H1 (cell line): Measurements from ENCODE around the gene NUTM1. TPM values are rescaled to one million over a fixed set of nuclear protein-coding genes. Genes with fewer than 3 reads are reported as not detected.
"Not testable (repeated sequence)": the region's sequence is repeated elsewhere in the genome, so short reads cannot be mapped to it uniquely, and the experiment has no call there.

ENCODE experiments used
- CTCF ChIA-PET: fragments of 300-600 bp; sonication (Branson Sonifier 250); formaldehyde crosslinking; loops from one replicate; lab custom pipeline; 2021; ENCODE audit not compliant: partially characterized antibody; lab: Charles Lee
- POLR2A ChIA-PET: fragments of 300-600 bp; sonication (Branson Sonifier 250); formaldehyde crosslinking; loops from one replicate; lab custom pipeline; 2021; ENCODE audit warnings: inconsistent platforms; ENCODE audit not compliant: partially characterized antibody; lab: Charles Lee
- DNase-seq, 2 experiments: peaks; one replicate each; pipeline versions ENCODE4 v3.0.0 to v3.0.0-alpha.2; 2010 to 2022; ENCODE audit warnings: low spot score in 2 of 2, low read depth in 1 of 2, mixed read lengths in 1 of 2
- FAIRE-seq: peaks from 2 replicates; lab custom pipeline; 2011; peaks lifted over from hg19 to GRCh38; lab: Jason Lieb, UNC
- H2AFZ ChIP-seq: 2 replicates; pipeline ENCODE4 v1.8.1; 2012; ENCODE audit warnings: low read length, inconsistent platforms
- H2AK5ac ChIP-seq: 2 replicates; pipeline ENCODE4 v1.6.1; 2013; ENCODE audit warnings: low read depth, low read length
- H2BK120ac ChIP-seq: replicated peaks from 2 replicates; pipeline ENCODE3; 2013; ENCODE audit warnings: low read depth, low read length, inconsistent platforms
- H2BK12ac ChIP-seq: 2 replicates; pipeline ENCODE4 v1.6.1; 2013; ENCODE audit warnings: low read depth, low read length
- H2BK15ac ChIP-seq: 2 replicates; pipeline ENCODE4 v1.6.1; 2013; ENCODE audit warnings: low read length
- H2BK20ac ChIP-seq: 2 replicates; pipeline ENCODE4 v1.6.1; 2013; ENCODE audit warnings: low read length
- H2BK5ac ChIP-seq: 2 replicates; pipeline ENCODE4 v1.6.1; 2013; ENCODE audit warnings: low read depth, low read length
- H3K14ac ChIP-seq: 2 replicates; pipeline ENCODE4 v1.6.1; 2013; ENCODE audit warnings: inconsistent platforms; ENCODE audit not compliant: insufficient read length
- H3K18ac ChIP-seq: 2 replicates; pipeline ENCODE4 v1.6.1; 2013; ENCODE audit warnings: low read length; ENCODE audit errors: extremely low read depth
- H3K23ac ChIP-seq: 2 replicates; pipeline ENCODE4 v1.6.1; 2013; ENCODE audit warnings: inconsistent platforms; ENCODE audit not compliant: insufficient read length
- H3K23me2 ChIP-seq: 2 replicates; pipeline ENCODE4 v1.6.1; 2013; ENCODE audit warnings: low read depth, low read length
- H3K27ac ChIP-seq: 2 replicates; pipeline ENCODE4 v1.6.1; 2011; ENCODE audit warnings: low read depth, low read length, inconsistent platforms
- H3K27me3 ChIP-seq, 4 experiments: replicated peaks in 1 of 4; 1 replicate in 1 of 4; 2 replicates in 3 of 4; pipeline versions ENCODE4 v1.6.1 to v1.8.1; 2011 to 2013; ENCODE audit warnings: low read length in 3 of 4, mild to moderate bottlenecking in 3 of 4, inconsistent platforms in 2 of 4, mixed read lengths in 2 of 4, moderate library complexity in 1 of 4; ENCODE audit not compliant: control insufficient read depth in 3 of 4, insufficient read depth in 3 of 4; ENCODE audit errors: extremely low read depth in 1 of 4
- H3K36me3 ChIP-seq, 4 experiments: 2 replicates each; pipeline versions ENCODE4 v1.6.1 to v1.8.1; 2011 to 2013; ENCODE audit warnings: mild to moderate bottlenecking in 4 of 4, low read length in 3 of 4, moderate library complexity in 2 of 4, control low read depth in 1 of 4, inconsistent platforms in 1 of 4; ENCODE audit not compliant: insufficient read depth in 4 of 4, control insufficient read depth in 2 of 4
- H3K4ac ChIP-seq: replicated peaks from 2 replicates; pipeline ENCODE3; 2013; ENCODE audit warnings: low read length, low read depth, mixed read lengths, inconsistent platforms; ENCODE audit not compliant: insufficient read length
- H3K4me1 ChIP-seq, 4 experiments: replicated peaks in 1 of 4; 1 replicate in 1 of 4; 2 replicates in 3 of 4; pipeline versions ENCODE4 v1.6.1 to v1.8.1; 2011 to 2013; ENCODE audit warnings: low read length in 3 of 4, inconsistent platforms in 2 of 4, mixed read lengths in 1 of 4; ENCODE audit not compliant: insufficient read depth in 4 of 4, control insufficient read depth in 3 of 4
- H3K4me2 ChIP-seq, 2 experiments: 2 replicates each; pipeline versions ENCODE4 v1.6.1 to v1.8.1; 2011 to 2013; ENCODE audit warnings: low read depth in 2 of 2, low read length in 2 of 2, control low read depth in 1 of 2, inconsistent platforms in 1 of 2, mild to moderate bottlenecking in 1 of 2; ENCODE audit not compliant: insufficient read depth in 1 of 2
- H3K4me3 ChIP-seq, 4 experiments: fragments of 200-600, 300-600 bp in 1 of 4; sonication (generic), shearing (Covaris generic), sonication (Bioruptor Twin) in 1 of 4; 2 replicates each; pipeline versions ENCODE4 v1.5.1 to v1.8.1; 2011 to 2016; ENCODE audit warnings: low read length in 4 of 4, low read depth in 3 of 4, control low read depth in 2 of 4, inconsistent platforms in 2 of 4, mild to moderate bottlenecking in 2 of 4, mixed read lengths in 1 of 4, moderate library complexity in 1 of 4; ENCODE audit not compliant: insufficient read depth in 2 of 4; ENCODE audit errors: extremely low read depth in 1 of 4
- H3K56ac ChIP-seq: replicated peaks from 2 replicates; pipeline ENCODE3; 2013; ENCODE audit warnings: low read depth, mild to moderate bottlenecking, mixed read lengths, low read length, inconsistent platforms; ENCODE audit not compliant: insufficient read length
- H3K79me1 ChIP-seq: 2 replicates; pipeline ENCODE4 v1.6.1; 2013; ENCODE audit warnings: low read depth, low read length, control low read depth
- H3K79me2 ChIP-seq, 2 experiments: 2 replicates each; pipeline versions ENCODE4 v1.6.1 to v1.8.1; 2012 to 2013; ENCODE audit warnings: low read length in 2 of 2, mild to moderate bottlenecking in 2 of 2, inconsistent platforms in 1 of 2; ENCODE audit not compliant: insufficient read depth in 2 of 2, control insufficient read depth in 1 of 2
- H3K9ac ChIP-seq, 4 experiments: replicated peaks in 1 of 4; 1 replicate in 1 of 4; 2 replicates in 3 of 4; pipeline versions ENCODE4 v1.6.1 to v1.8.1; 2011 to 2013; ENCODE audit warnings: low read depth in 3 of 4, low read length in 3 of 4, control low read depth in 2 of 4, mild to moderate bottlenecking in 2 of 4, moderate library complexity in 2 of 4, inconsistent platforms in 1 of 4; ENCODE audit errors: extremely low read depth in 1 of 4
- H3K9me3 ChIP-seq, 2 experiments: 2 replicates each; pipeline versions ENCODE4 v1.6.1 to v1.8.1; 2012 to 2013; ENCODE audit warnings: mild to moderate bottlenecking in 2 of 2, moderate library complexity in 2 of 2, control low read depth in 1 of 2, inconsistent platforms in 1 of 2, low read depth in 1 of 2, low read length in 1 of 2, mixed read lengths in 1 of 2; ENCODE audit not compliant: insufficient read depth in 2 of 2
- H4K20me1 ChIP-seq, 2 experiments: replicated peaks in 1 of 2; 2 replicates each; pipeline versions ENCODE3 to v1.8.1; 2011 to 2013; ENCODE audit warnings: inconsistent platforms in 2 of 2, low read length in 2 of 2, mild to moderate bottlenecking in 1 of 2; ENCODE audit not compliant: insufficient read depth in 2 of 2, control insufficient read depth in 1 of 2
- H4K5ac ChIP-seq: 2 replicates; pipeline ENCODE4 v1.6.1; 2013; ENCODE audit warnings: low read length, low read depth, mixed read lengths, inconsistent platforms; ENCODE audit not compliant: insufficient read length
- H4K8ac ChIP-seq: 2 replicates; pipeline ENCODE4 v1.8.0; 2013; ENCODE audit warnings: mild to moderate bottlenecking, moderate library complexity, low read length, inconsistent platforms; ENCODE audit not compliant: insufficient read depth; ENCODE audit errors: extremely low read depth
- H4K91ac ChIP-seq: replicated peaks from 2 replicates; pipeline ENCODE3; 2013; ENCODE audit warnings: low read length, mixed read lengths, inconsistent platforms; ENCODE audit not compliant: insufficient read length
- BCL11A ChIP-seq, 2 experiments: IDR thresholded peaks; one replicate each; pipeline ENCODE4 v1.6.1; 2011; ENCODE audit warnings: low read depth in 2 of 2, low read length in 2 of 2, mild to moderate bottlenecking in 2 of 2
- GABPA ChIP-seq: IDR thresholded peaks from 2 replicates; pipeline ENCODE4 v1.6.1; 2011; ENCODE audit warnings: mild to moderate bottlenecking, low read length, moderate library complexity, borderline replicate concordance; ENCODE audit not compliant: insufficient read depth
- HDAC6 ChIP-seq: IDR thresholded peaks from one replicate; pipeline ENCODE4 v1.7.1; 2012; ENCODE audit warnings: low read depth, mild to moderate bottlenecking, inconsistent platforms, low read length, moderate library complexity
- RAD21 ChIP-seq, 2 experiments: IDR thresholded peaks in 1 of 2; conservative IDR thresholded peaks in 1 of 2; 2 replicates each; pipeline ENCODE4 v1.6.1; 2011; ENCODE audit warnings: low read depth in 2 of 2, low read length in 2 of 2, improper control_type of control experiment in 1 of 2, inconsistent platforms in 1 of 2, mild to moderate bottlenecking in 1 of 2, moderate library complexity in 1 of 2
- RBBP5 ChIP-seq: IDR thresholded peaks from 2 replicates; pipeline ENCODE4 v1.7.1; 2012; ENCODE audit warnings: low read depth, mild to moderate bottlenecking, inconsistent platforms, low read length, moderate library complexity, borderline replicate concordance
- SIX5 ChIP-seq: IDR thresholded peaks from 2 replicates; pipeline ENCODE4 v1.6.1; 2011; ENCODE audit warnings: mild to moderate bottlenecking, low read depth, low read length
- TCF12 ChIP-seq: IDR thresholded peaks from 2 replicates; pipeline ENCODE4 v1.6.1; 2011; ENCODE audit warnings: low read depth, mild to moderate bottlenecking, low read length
- WGBS, 2 experiments: shearing (Covaris generic) in 1 of 2; methylation state at CpG; one replicate each; pipeline versions ENCODE4 v1.1.6 to v1.1.7; 2013 to 2015; ENCODE audit warnings: low lambda C conversion rate in 2 of 2, mixed read lengths in 2 of 2, inconsistent platforms in 1 of 2, low coverage in 1 of 2, missing lambda C conversion rate in 1 of 2; ENCODE audit not compliant: insufficient replicate concordance in 2 of 2, insufficient coverage in 1 of 2, insufficient read length in 1 of 2; ENCODE audit errors: extremely low coverage in 1 of 2, missing lambda C conversion rate in 1 of 2; 5-methylcytosine and 5-hydroxymethylcytosine counted together
- polyA plus RNA-seq, 7 experiments: library from polyadenylated mRNA; depleted of rRNA in 3 of 7; stranded (reverse) in 5 of 7; unstranded in 2 of 7; fragments of >200 nt in 5 of 7; fragments of 200-250 nt in 2 of 7; gene quantifications; 1 replicate in 5 of 7; 2 replicates in 1 of 7; 4 replicates in 1 of 7; pipeline versions ENCODE4 v1.2.1 to v1.2.3, GENCODE V29; 2011 to 2013; ENCODE audit warnings: missing spikeins in 2 of 7, mixed read lengths in 2 of 7
- total RNA-seq: library from RNA; stranded (reverse); fragmentation: NEBNext Ultra II Directional; extraction: Animal tissue kit (Norgen Biotek cat#: 25700); gene quantifications from 2 replicates; pipeline ENCODE4 v1.2.1, GENCODE V29; 2021

NUTM1 gene
- total and polyA plus RNA-seq, 2 of the 8 experiments (the other 6 are each of a cell fraction or from before 2014, with no cell fraction given): 0.39 to 0.60 TPM

DNA sequence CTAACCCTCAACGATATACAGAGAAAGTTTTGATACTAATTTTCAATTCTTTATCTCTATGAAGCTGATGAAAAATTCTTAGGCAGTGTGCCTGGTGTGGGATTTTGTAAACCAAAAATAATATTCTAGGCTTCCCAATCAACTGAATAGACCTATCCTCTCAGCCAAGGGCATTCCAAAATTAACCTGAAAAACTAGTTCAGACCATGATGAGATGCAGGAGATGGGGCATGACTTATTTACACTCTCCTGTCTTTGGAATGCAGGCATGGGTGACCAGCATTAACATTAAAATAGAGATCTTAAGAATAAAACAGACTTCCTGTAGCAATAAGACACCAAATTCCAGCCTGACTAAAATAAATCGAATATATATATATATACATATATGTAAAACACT, 31.7 kb downstream of the NUTM1 start (continued):
- TF ChIP-seq BCL11A (IDR thresholded peaks at IDR 0.05; ENCODE audit: low read depth in 2 of 2, low read length in 2 of 2) (no peak), SIX5 (no peak), GABPA (no peak), RBBP5 (no peak), TCF12 (no peak), HDAC6 (no peak), RAD21 (IDR thresholded peaks at IDR 0.05 in 1 of 2, conservative IDR thresholded peaks at IDR 0.05 in 1 of 2; ENCODE audit: low read depth in 2 of 2, low read length in 2 of 2) (no peak)

DNA sequence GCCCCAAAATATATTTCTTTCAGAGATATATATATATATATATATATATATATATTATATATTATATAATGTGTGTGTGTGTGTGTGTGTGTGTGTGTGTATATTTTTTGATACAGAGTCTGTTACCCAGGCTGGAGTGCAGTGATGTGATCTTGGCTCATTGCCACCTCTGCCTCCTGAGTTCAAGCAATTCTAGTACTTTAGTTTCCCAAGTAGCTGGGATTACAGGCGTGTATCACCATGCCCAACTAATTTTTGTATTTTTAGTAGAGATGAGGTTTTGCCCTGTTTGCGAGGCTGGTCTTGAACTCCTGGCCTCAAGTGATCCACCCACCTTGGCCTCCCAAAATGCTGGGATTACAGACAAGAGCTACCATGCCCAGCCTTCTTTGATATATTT, 32.4 kb downstream of the NUTM1 start:
- H2BK12ac ChIP-seq, H3K56ac ChIP-seq, H3K4ac ChIP-seq, H4K20me1 ChIP-seq, H2BK15ac ChIP-seq, H3K9ac ChIP-seq, H3K4me1 ChIP-seq, POLR2A ChIA-PET, H3K14ac ChIP-seq, H2BK20ac ChIP-seq, H3K23me2 ChIP-seq, H3K79me2 ChIP-seq, H4K8ac ChIP-seq, H2AFZ ChIP-seq, DNase-seq, H3K18ac ChIP-seq, H2BK5ac ChIP-seq, H3K27ac ChIP-seq, H3K79me1 ChIP-seq, H2BK120ac ChIP-seq, H3K4me2 ChIP-seq, H3K4me3 ChIP-seq, H4K91ac ChIP-seq, H3K23ac ChIP-seq, H4K5ac ChIP-seq, H3K27me3 ChIP-seq, FAIRE-seq, H3K36me3 ChIP-seq, H2AK5ac ChIP-seq: not testable (repeated sequence)
- CTCF ChIA-PET: interaction anchor here (1.5 kb wide), 1 partner anchor 8 kb away, joined by 3 read pairs; the partner anchor contains the start of gene LPCAT4
- WGBS, 2 experiments: 93% methylated on average over 2 of the region's 2 CpGs; no CpG with 5 or more reads in 1 of the 2 experiments
- H3K9me3 ChIP-seq: peaks cover 5 to 13% of the 10 kb centered on the region in 2 experiments; a peak in 3 of 4 replicates
